A172 (cell line): ENCODE results near the gene TRNP1. TPM values are rescaled to one million over a fixed set of nuclear protein-coding genes. Genes with fewer than 3 reads are reported as not detected.
"Not testable (repeated sequence)": the region's sequence is repeated elsewhere in the genome, so short reads cannot be mapped to it uniquely, and the experiment has no call there.

Experiments
- DNase-seq: peaks from one replicate; pipeline ENCODE4 v3.0.0-alpha.2; 2015; ENCODE audit warnings: low spot score
- total RNA-seq: library from RNA; depleted of rRNA; stranded (reverse); fragments of >200 nt; shearing (Covaris generic); gene quantifications from 2 replicates; pipeline ENCODE4 v1.2.3, GENCODE V29; 2014

Gene TRNP1
- total RNA-seq, 1 experiment from 2014 or later: 19.3 TPM

DNA sequence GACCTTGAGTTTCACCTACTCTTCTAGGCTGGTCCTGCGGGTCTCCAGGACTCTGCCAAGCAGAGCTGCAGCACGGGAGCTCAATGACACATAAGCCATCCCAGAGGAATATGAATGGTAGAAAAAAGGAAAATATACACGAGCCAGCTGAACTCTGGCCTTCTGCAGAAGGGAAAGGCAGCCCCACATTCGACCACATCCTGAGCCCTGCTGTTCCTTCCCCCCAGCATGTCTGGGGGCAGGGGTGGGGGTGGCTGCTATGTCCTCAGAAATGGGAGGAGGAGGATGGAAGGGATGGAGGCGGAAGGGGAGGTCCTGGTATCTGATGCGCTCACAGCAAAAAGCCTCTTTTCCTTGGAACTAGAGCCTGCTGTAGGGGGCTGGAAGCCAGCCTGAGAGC, 21.1 kb upstream of the TRNP1 start:
- DNase-seq: no peak

DNA sequence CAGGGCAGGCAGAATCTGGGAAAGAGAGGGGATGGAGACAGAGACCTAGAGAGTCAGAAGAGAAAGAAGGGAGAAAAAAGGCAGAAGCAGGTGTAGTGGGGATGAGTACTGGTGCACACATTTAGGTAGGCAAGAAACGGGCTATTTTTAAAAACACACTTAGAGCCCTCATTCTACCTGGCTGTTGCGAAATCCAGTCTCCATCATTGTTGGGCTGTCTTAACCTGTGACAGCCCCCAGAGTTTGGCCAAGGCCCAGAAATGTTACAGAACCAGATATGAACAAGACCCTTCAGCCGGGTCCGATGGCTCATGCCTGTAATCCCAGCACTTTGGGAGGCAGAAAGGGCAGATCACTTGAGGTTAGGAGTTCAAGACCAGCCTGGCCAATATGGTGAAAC, 20.7 kb upstream of the TRNP1 start:
- no peak for DNase-seq

DNA sequence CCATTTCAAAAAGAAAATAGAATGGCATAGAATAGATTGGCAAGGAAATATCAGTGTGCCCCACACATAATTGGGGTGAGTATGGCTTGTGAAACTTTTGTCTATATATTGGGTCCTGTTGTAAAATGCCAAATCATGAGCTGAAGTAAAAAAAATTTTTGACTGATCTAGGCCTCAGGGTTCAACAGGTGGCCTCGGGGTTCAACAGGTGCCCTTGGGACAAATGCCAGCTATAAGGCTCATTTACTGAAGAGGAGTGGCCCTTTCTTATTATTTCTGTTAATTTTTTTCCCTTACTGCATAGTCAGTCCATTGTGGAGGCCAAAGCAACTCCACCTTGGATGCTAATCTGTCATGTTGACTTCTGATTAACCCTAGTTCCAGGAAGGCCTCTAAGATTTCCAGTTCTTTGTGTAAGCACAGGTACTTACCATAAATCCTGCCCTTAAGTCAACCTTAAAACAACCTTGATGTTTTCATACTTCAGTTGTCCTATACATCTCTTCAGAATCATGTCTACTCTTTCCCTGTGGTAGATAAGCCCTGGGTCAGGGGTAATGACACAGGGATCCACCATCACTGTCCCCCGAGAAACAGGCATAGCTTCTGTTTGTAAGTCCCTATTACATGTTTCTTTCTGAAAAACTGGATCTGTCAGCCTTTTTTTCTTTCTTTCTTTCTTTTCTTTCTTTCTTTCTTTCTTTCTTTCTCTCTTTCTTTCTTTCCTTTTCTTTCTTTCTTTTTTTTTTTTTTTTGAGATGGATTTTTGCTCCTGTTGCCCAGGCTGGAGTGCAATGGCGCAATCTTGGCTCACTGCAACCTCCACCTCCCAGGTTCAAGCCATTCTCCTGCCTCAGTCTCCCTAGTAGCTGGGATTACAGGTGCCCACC, 16.6 kb upstream of the TRNP1 start:
- DNase-seq: no peak

DNA sequence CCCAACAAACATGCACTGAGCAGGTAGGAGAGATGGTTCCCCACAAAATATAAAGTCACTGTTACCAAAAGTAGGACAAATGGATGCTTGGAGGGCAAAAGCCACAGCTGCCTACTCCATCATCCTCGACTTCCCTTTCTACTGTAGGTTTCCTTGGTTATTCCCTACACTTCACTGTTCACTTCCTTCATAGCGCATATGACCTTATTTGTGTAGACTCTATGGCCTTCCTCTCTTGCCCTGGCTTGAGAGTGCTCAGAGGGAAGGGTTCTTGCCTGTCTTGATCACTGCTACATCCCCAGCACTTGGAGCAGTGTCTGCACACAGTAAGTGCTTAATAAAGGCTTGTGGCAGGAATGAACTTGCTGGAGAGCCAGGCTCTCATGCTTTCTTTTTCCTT, 14.6 kb upstream of the TRNP1 start:
- no peak for DNase-seq

- DNase-seq: no peak
Measured at GRCh38 chr1:26981146-26981846, 12.2 kb upstream of the TRNP1 start.

DNA sequence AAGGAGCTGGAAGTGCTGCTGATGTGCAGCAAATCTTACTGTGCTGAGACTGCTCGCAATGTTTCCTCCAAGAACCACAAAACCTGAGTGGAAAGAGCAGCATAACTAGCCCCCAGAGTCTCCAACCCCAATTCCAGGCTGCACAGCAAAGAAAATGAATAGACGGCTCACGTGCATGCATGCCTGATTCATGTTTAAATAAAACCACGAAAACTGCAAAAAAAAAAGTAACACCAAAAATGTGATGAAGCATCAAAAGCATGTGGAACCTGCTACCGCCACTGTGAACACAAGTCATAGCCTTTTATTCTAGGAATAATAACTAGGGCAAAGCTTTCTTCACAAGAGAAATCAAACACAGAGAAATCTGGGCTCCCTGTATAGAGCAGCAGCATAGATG, 9.6 kb upstream of the TRNP1 start:
- DNase-seq: no peak

DNA sequence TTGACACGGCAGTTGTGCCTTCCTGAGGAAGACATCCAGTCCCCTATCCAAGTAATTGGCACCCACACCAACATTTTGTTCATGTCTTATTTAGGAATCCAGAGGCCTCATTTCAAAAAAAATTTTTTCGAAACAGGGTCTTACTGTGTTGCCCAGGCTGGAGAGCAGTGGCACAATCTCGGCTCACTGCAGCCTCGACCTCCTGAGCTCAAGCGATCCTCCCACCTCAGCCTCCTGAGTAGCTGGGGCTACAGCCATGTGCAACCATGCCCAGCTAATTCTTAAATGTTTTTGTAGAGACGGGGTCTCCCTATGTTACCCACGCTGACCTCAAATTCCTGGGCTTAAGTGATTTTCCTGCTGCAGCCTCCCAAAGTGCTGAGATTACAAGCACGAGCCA, 9.2 kb upstream of the TRNP1 start:
- no peak for DNase-seq

DNA sequence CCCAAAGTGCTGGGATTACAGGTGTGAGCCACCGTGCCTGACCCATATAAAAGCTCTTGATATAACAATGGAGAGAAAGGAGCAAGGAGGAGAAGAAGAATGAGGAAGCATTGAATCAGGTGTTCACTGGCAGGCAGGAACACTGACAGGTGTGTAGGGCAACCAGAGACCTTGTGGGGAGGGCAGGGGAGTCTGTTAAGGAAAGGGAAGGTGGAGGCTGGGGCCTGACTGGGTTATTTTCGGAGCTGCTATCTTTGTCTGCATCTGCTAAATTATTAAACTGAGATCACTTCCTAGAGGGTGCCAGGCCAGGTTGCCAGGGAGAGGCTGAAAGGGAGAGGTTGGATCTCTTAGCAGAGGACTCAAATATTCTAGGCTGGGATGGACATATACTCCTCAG, 6.8 kb upstream of the TRNP1 start:
- DNase-seq: no peak

DNA sequence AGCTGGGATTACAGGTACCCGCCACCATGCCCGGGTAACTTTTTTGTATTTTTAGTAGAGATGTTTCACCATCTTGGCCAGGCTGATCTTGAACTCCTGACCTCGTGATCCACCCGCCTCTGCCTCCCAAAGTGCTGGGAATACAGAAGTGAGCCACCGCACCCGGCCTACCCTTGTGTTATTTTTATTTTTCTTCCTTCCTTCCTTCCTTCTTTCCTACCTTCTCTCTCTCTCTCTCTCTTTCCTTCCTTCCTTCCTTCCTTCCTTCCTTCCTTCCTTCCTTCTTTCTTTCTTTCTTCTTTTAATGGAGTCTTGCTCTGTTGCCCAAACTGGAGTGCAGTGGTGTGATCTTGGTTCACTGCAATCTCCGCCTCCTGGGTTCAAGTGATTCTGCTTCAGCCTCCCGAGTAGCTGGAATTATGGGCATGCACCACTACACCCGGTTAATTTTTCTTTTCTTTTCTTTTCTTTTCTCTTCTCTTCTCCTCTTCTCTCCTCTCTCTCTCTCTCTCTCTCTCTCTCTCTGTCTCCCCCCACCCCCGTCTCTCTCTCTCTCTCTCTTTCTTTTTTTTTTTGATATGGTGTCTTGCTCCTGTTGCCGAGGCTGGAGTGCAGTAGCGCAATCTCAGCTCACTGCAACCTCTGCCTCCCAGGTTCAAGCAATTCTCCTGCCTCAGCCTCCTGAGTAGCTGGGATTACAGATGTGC, 3.9 kb upstream of the TRNP1 start:
- not testable (repeated sequence) for DNase-seq

DNA sequence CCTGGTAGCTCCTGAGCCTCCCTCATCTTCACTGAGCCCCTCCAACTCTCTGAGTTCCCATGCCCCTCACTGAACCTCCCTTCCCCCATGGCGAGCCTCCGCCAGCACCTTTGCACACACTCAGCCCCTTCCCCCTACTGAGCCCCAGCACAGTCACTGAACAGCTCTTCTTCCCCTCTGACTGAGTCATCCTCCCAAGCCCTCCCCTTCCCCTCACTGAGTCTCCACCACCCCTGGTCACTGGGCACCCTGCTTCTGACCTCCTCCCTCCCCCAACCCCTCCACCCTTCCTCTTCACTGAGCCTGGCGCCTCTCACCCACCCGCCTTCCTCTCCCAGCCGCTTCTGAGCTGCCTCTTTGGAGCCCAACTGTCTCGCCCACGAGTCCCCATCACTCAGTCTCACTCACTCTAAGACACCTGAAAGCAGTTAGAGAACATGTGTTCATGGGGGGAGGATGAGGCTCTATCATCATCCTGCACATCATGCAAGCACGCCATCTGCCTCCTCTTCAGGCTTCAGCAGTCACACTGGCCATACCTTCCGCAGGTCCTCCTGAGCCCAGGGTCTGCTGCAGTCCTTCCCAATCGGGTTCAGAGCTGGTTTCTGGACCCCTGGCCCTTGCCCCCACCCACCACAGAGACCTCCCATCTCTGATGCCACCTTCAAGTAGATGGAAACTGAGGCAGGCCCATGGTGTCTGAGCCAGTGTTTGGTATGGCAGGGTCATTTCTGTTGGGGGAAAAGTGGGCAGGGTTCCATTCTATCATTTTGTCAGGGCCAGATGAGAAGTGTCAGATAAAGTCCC, 2.0 kb upstream of the TRNP1 start:
- peak; percentile 41 for DNase-seq

DNA sequence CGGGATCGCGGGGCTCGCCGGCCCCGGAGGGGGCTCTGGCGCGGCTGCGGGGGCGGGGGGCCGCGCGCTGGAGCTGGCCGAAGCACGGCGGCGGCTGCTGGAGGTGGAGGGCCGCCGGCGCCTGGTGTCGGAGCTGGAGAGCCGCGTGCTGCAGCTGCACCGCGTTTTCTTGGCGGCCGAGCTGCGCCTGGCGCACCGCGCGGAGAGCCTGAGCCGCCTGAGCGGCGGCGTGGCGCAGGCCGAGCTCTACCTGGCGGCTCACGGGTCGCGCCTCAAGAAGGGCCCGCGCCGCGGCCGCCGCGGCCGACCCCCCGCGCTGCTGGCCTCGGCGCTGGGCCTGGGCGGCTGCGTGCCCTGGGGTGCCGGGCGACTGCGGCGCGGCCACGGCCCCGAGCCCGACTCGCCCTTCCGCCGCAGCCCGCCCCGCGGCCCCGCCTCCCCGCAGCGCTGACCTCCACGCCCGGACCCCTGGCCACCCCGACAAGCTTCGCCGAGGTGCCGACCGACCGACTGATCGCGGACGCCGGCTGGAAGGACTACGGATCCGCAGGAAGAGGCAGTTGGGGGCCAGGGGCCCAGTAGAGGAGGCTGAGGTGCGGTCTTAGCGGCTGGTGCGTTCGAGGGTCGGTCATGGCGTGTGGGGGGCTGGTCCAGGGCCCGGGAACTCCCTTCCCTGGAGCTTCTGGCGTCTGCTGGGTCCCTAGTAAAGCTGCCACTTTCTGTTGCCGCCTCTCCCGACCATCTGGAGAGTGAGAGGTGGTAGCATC, 711 bp downstream of the TRNP1 start:
- DNase-seq: no peak

DNA sequence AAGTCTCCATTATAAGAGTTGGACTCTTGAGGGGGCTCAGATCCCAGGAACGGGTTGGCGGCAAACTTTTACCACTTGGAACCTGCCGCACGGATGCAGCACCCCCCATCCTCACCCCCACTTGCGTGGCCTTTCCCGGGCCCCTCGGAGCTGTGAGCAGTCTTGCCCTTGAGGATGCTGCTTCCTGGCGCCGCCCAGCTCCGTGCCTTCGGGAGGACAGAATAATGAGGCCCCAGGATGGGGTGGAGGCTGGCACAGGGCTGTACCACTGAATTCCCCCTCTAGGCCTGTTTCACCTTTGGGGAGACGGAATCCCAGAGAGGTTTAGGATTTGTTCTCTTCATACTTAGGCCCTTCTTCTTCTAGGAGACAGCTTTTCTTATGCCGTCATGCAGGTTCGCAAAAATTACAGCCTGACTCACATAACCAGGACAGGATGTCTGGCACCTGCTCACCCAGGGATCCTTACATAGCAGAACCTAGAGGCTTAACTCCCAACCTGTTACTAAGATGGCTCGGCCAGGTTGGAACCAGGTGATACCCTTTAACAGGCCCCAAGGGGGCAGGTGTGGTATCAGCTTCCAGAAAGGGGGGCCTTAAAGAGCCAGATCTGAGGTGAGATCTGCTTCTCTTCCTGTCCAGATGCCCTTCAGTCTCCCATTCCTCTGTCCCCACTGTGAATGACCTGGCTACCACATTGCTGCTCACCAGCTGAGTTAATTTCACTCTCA, 1.5 kb downstream of the TRNP1 start:
- DNase-seq: no peak

DNA sequence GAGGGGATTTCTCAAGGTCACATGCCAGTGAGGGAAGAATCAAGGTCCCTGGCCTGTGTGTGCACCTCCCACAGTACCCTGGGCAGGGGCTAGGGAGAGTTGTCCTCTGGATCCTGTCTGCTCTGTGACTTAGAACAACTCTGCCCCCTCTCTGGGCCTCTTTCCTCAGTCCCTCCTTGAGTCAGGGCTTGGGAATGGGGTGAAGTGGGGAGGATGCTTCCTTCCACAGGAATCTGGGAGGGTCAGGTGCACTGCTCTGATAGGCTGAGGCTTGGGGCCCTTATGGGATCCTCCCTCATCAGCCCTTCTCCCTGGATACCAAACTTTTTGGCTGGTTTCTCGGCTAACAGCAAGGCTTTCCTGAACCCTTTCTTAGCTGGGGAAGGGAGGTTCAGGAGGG, 2.5 kb downstream of the TRNP1 start:
- no peak for DNase-seq

DNA sequence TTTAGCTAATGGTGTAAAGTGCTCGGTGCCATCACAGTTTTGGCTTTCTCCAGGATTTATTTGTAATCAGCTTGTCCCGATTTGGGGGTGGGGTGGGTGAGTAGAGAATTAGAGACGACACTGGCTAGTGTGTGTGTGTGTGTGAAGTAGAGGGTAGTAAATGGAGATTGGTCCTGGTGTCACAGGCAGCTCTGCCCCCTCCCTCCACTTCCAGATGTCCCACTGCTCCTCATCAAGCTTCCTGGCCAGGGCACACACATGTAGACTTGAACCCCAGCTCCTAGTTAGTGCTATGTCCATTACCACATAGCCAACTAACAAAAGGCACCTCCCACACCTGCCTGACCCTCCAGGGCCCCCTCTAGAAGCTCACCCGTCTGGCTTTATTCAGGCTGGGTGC, 3.2 kb downstream of the TRNP1 start:
- no peak for DNase-seq

DNA sequence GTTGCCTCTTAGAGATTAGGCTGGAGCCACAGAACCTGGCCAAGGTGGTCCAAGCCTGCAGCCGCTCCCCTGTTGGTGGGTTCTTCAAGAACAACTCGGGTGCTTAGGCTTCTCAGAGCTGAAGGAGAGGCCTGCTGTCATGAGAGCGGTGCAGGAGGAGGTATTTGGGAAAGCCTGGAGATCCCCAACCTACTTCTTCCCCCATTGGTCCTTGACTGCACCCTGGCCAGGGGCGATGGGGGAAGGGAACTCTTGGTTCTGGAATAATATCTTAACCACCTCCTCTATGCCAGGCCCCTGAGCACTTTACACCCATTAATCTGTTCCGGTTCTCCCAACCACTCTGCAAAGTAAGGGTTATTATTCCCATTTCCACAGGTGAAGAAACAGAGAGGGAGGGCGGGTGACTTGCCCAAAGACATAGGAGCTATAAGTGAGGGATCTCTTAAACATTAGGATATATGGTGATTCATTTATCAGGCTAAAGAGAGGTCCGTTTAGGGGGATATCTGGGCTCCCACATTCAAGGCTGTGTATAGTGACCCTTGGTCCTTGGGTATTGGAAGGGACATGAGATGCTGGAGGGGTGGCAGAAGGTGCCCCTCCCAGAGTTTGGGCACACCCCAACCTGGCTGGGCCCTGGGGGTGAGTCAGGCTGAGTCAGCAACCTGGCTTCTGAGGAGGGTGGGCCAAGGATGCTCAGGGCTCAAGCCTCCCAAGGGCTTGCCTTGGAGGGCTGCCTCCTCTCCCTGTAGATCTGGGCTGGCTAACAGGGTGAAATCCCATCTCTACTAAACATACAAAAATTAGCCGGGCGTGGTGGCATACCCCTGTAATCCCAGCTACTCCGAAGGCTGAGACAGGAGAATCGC, 5.2 kb downstream of the TRNP1 start:
- DNase-seq: peak; percentile 63

- peak; percentile 96 for DNase-seq
Measured at GRCh38 chr1:26999440-26999987, 6.0 kb downstream of the TRNP1 start.

- no peak for DNase-seq
Measured at GRCh38 chr1:27000090-27000816, 6.8 kb downstream of the TRNP1 start.

GRCh38 chr1:27000817-27001460, 7.4 kb downstream of the TRNP1 start:
- peak; percentile 83 for DNase-seq
